ENCODE results near the gene SLC35F1. TPM values are rescaled to one million over a fixed set of nuclear protein-coding genes. Genes with fewer than 3 reads are reported as not detected.

SLC35F1 gene
- total and polyA plus RNA-seq, 10 of the 15 experiments (the other 5 are each of a cell fraction or from before 2014, with no cell fraction given): 0.01 TPM; not detected in 9

- H3K4me3 ChIP-seq: no peak overlapping the region
- ChIA-PET CTCF (no interaction called here), POLR2A (no interaction called here), SMC1A (ENCODE audit: uncharacterized antibody, unreplicated experiment) (no interaction called here), RAD21 (ENCODE audit: unreplicated experiment) (no interaction called here)
- intact Hi-C loops (cut with micrococcal nuclease; ENCODE audit: unreplicated experiment) (no loop called here), in situ Hi-C loops (cut with MboI) (no loop called here)
- WGBS (ENCODE audit: insufficient coverage, insufficient replicate concordance, low lambda C conversion rate, missing lambda C conversion rate): 51% methylated on average over 4 of the region's 4 CpGs
- H3K4me1 ChIP-seq (ENCODE audit: control insufficient read depth, insufficient read depth, low read length): no peaks in the 10 kb centered on the region
- H3K4me2 ChIP-seq (ENCODE audit: control insufficient read depth, insufficient read depth): no peak overlapping the region
- no peaks in the 10 kb centered on the region for H3K79me2 ChIP-seq (ENCODE audit: control insufficient read depth, insufficient read depth, low read length)
- H3K36me3 ChIP-seq (ENCODE audit: control insufficient read depth in 2 of 2, insufficient read depth in 2 of 2, low read length in 1 of 2): no peaks in the 10 kb centered on the region
- H3K27ac ChIP-seq (ENCODE audit: control insufficient read depth, insufficient read depth): no peak overlapping the region
- no peak overlapping the region for H2AFZ ChIP-seq (ENCODE audit: control insufficient read depth, low read depth, low read length)
- H3K9ac ChIP-seq (ENCODE audit: control insufficient read depth, insufficient read depth, low read length): no peak overlapping the region
- TF ChIP-seq HDGF (IDR thresholded peaks at IDR 0.05): no peak
- no peak for TF ChIP-seq CHD1 (IDR thresholded peaks at IDR 0.05; ENCODE audit: low read depth, low read length)
- no peak for TF ChIP-seq CBFB (IDR thresholded peaks at IDR 0.05; ENCODE audit: low read depth)
- TF ChIP-seq SIX5 (IDR thresholded peaks at IDR 0.05; ENCODE audit: low read depth, low read length, severe bottlenecking): no peak
- no peak for TF ChIP-seq MYB (IDR thresholded peaks at IDR 0.05; ENCODE audit: borderline replicate concordance, low read depth, low read length)
- TF ChIP-seq USF2 (IDR thresholded peaks at IDR 0.05; ENCODE audit: borderline replicate concordance, low read depth, low read length): no peak
- peak; percentile 72; the same call in 1 of the 2 replicates for TF ChIP-seq PAX5 (IDR thresholded peaks at IDR 0.05; ENCODE audit: borderline replicate concordance, low read depth, low read length)
- no peaks in the 10 kb centered on the region for H4K20me1 ChIP-seq (ENCODE audit: control insufficient read depth, insufficient read depth)
- BruUV-seq (replicated peaks): no TSS peak
- no peaks in the 10 kb centered on the region for H3K27me3 ChIP-seq (replicated peaks in 1 of 2; ENCODE audit: control insufficient read depth in 2 of 2, insufficient read depth in 2 of 2, low read length in 1 of 2)
- H3K9me3 ChIP-seq (replicated peaks; ENCODE audit: control insufficient read depth, insufficient read depth, low read length): no peaks in the 10 kb centered on the region; the same call in 2 of the 3 replicates
- ATAC-seq (peak; percentile 57), FAIRE-seq (no peak), DNase-seq (ENCODE audit: low read depth, low spot score) (no peak)
These were observed 36.4 kb upstream of the SLC35F1 start for GRCh38 chr6:117870486-117871242.
